ENCODE measurements around the gene MCF2L.

MCF2L gene

GRCh38 chr13:113139577-113139976 is 170.6 kb downstream of the MCF2L start:
- Histone ChIP-seq H3K4me3 (ENCODE audit: low read depth in 1 of 5, low read length in 5 of 5) (no peak overlapping the region), H3K36me3 (ENCODE audit: control insufficient read depth in 5 of 5, insufficient read depth in 5 of 5, low read length in 5 of 5) (peaks cover 0 to 4% (median 0%) of the 10 kb centered on the region in 5 donors), H3K27me3 (ENCODE audit: control insufficient read depth in 5 of 5, insufficient read depth in 4 of 5, low read length in 5 of 5) (peaks cover 0 to 6% (median 4%) of the 10 kb centered on the region in 5 donors), H3K27ac (ENCODE audit: low read depth, low read length) (no peak overlapping the region), H3K4me1 (ENCODE audit: control insufficient read depth in 5 of 5, insufficient read depth in 5 of 5, low read length in 5 of 5) (no peaks in the 10 kb centered on the region), H3K9me3 (ENCODE audit: control insufficient read depth in 5 of 5, low read length in 5 of 5) (no peaks in the 10 kb centered on the region), H3K9ac (ENCODE audit: low read length in 5 of 5) (no peak overlapping the region)

GRCh38 chr13:113140677-113141600 is 171.9 kb downstream of the MCF2L start:
- no peaks in the 10 kb centered on the region for H3K4me1 ChIP-seq (ENCODE audit: control insufficient read depth in 5 of 5, insufficient read depth in 5 of 5, low read length in 5 of 5)
- peaks cover 0 to 4% (median 0%) of the 10 kb centered on the region in 5 donors for H3K36me3 ChIP-seq (ENCODE audit: control insufficient read depth in 5 of 5, insufficient read depth in 5 of 5, low read length in 5 of 5)
- no peaks in the 10 kb centered on the region for H3K9me3 ChIP-seq (ENCODE audit: control insufficient read depth in 5 of 5, low read length in 5 of 5)
- H3K9ac ChIP-seq (ENCODE audit: low read length in 5 of 5) = no peak overlapping the region
- H3K27ac ChIP-seq (ENCODE audit: low read depth, low read length) = no peak overlapping the region
- H3K27me3 ChIP-seq (ENCODE audit: control insufficient read depth in 5 of 5, insufficient read depth in 4 of 5, low read length in 5 of 5) = peaks cover 0 to 6% (median 3%) of the 10 kb centered on the region in 5 donors
- H3K4me3 ChIP-seq (ENCODE audit: low read depth in 1 of 5, low read length in 5 of 5) = no peak overlapping the region

- no peak overlapping the region for H3K9ac ChIP-seq (ENCODE audit: low read length in 5 of 5)
- H3K27ac ChIP-seq (ENCODE audit: low read depth, low read length) = no peak overlapping the region
- peaks cover 0 to 4% (median 0%) of the 10 kb centered on the region in 5 donors for H3K36me3 ChIP-seq (ENCODE audit: control insufficient read depth in 5 of 5, insufficient read depth in 5 of 5, low read length in 5 of 5)
- H3K4me3 ChIP-seq (ENCODE audit: low read depth in 1 of 5, low read length in 5 of 5) = no peak overlapping the region
- H3K9me3 ChIP-seq (ENCODE audit: control insufficient read depth in 5 of 5, low read length in 5 of 5) = no peaks in the 10 kb centered on the region
- peaks cover under 1 to 6% (median 3%) of the 10 kb centered on the region in 5 donors for H3K27me3 ChIP-seq (ENCODE audit: control insufficient read depth in 5 of 5, insufficient read depth in 4 of 5, low read length in 5 of 5)
- H3K4me1 ChIP-seq (ENCODE audit: control insufficient read depth in 5 of 5, insufficient read depth in 5 of 5, low read length in 5 of 5) = no peaks in the 10 kb centered on the region
Measured at GRCh38 chr13:113141601-113141970, 172.6 kb downstream of the MCF2L start.

GRCh38 chr13:113142876-113143275 is 173.9 kb downstream of the MCF2L start:
- H3K27ac ChIP-seq (ENCODE audit: low read depth, low read length) = no peak overlapping the region
- H3K27me3 ChIP-seq (ENCODE audit: control insufficient read depth in 5 of 5, insufficient read depth in 4 of 5, low read length in 5 of 5) = peaks cover 0 to 7% (median 6%) of the 10 kb centered on the region in 5 donors
- no peaks in the 10 kb centered on the region for H3K4me1 ChIP-seq (ENCODE audit: control insufficient read depth in 5 of 5, insufficient read depth in 5 of 5, low read length in 5 of 5)
- no peak overlapping the region for H3K4me3 ChIP-seq (ENCODE audit: low read depth in 1 of 5, low read length in 5 of 5)
- H3K36me3 ChIP-seq (ENCODE audit: control insufficient read depth in 5 of 5, insufficient read depth in 5 of 5, low read length in 5 of 5) = peaks cover 0 to 4% (median 0%) of the 10 kb centered on the region in 5 donors
- H3K9me3 ChIP-seq (ENCODE audit: control insufficient read depth in 5 of 5, low read length in 5 of 5) = no peaks in the 10 kb centered on the region
- H3K9ac ChIP-seq (ENCODE audit: low read length in 5 of 5) = no peak overlapping the region

GRCh38 chr13:113143466-113144254 is 174.6 kb downstream of the MCF2L start:
- H3K36me3 ChIP-seq (ENCODE audit: control insufficient read depth in 5 of 5, insufficient read depth in 5 of 5, low read length in 5 of 5) = peaks cover 0 to 4% (median 0%) of the 10 kb centered on the region in 5 donors
- peaks cover 0 to 7% (median 6%) of the 10 kb centered on the region in 5 donors for H3K27me3 ChIP-seq (ENCODE audit: control insufficient read depth in 5 of 5, insufficient read depth in 4 of 5, low read length in 5 of 5)
- H3K4me1 ChIP-seq (ENCODE audit: control insufficient read depth in 5 of 5, insufficient read depth in 5 of 5, low read length in 5 of 5) = no peaks in the 10 kb centered on the region
- H3K4me3 ChIP-seq (ENCODE audit: low read depth in 1 of 5, low read length in 5 of 5) = no peak overlapping the region
- no peak overlapping the region for H3K27ac ChIP-seq (ENCODE audit: low read depth, low read length)
- no peak overlapping the region for H3K9ac ChIP-seq (ENCODE audit: low read length in 5 of 5)
- H3K9me3 ChIP-seq (ENCODE audit: control insufficient read depth in 5 of 5, low read length in 5 of 5) = no peaks in the 10 kb centered on the region

GRCh38 chr13:113144255-113144629 is 175.2 kb downstream of the MCF2L start:
- Histone ChIP-seq H3K9ac (ENCODE audit: low read length in 5 of 5) (no peak overlapping the region), H3K36me3 (ENCODE audit: control insufficient read depth in 5 of 5, insufficient read depth in 5 of 5, low read length in 5 of 5) (peaks cover 0 to 4% (median 0%) of the 10 kb centered on the region in 5 donors), H3K4me3 (ENCODE audit: low read depth in 1 of 5, low read length in 5 of 5) (no peak overlapping the region), H3K27me3 (ENCODE audit: control insufficient read depth in 5 of 5, insufficient read depth in 4 of 5, low read length in 5 of 5) (peaks cover 0 to 7% (median 6%) of the 10 kb centered on the region in 5 donors), H3K9me3 (ENCODE audit: control insufficient read depth in 5 of 5, low read length in 5 of 5) (no peaks in the 10 kb centered on the region), H3K4me1 (ENCODE audit: control insufficient read depth in 5 of 5, insufficient read depth in 5 of 5, low read length in 5 of 5) (no peaks in the 10 kb centered on the region), H3K27ac (ENCODE audit: low read depth, low read length) (no peak overlapping the region)

GRCh38 chr13:113145496-113145895 is 176.5 kb downstream of the MCF2L start:
- Histone ChIP-seq H3K27ac (ENCODE audit: low read depth, low read length) (no peak overlapping the region), H3K9me3 (ENCODE audit: control insufficient read depth in 5 of 5, low read length in 5 of 5) (no peaks in the 10 kb centered on the region), H3K9ac (ENCODE audit: low read length in 5 of 5) (no peak overlapping the region), H3K36me3 (ENCODE audit: control insufficient read depth in 5 of 5, insufficient read depth in 5 of 5, low read length in 5 of 5) (peaks cover 0 to 4% (median 0%) of the 10 kb centered on the region in 5 donors), H3K4me3 (ENCODE audit: low read depth in 1 of 5, low read length in 5 of 5) (no peak overlapping the region), H3K27me3 (ENCODE audit: control insufficient read depth in 5 of 5, insufficient read depth in 4 of 5, low read length in 5 of 5) (peaks cover 0 to 7% (median 6%) of the 10 kb centered on the region in 5 donors), H3K4me1 (ENCODE audit: control insufficient read depth in 5 of 5, insufficient read depth in 5 of 5, low read length in 5 of 5) (no peaks in the 10 kb centered on the region)

GRCh38 chr13:113145911-113146598 is 177.0 kb downstream of the MCF2L start:
- H3K27me3 ChIP-seq (ENCODE audit: control insufficient read depth in 5 of 5, insufficient read depth in 4 of 5, low read length in 5 of 5) = peaks cover 0 to 7% (median 6%) of the 10 kb centered on the region in 5 donors

GRCh38 chr13:113146750-113147149 is 177.7 kb downstream of the MCF2L start:
- Histone ChIP-seq H3K9me3 (ENCODE audit: control insufficient read depth in 5 of 5, low read length in 5 of 5) (no peaks in the 10 kb centered on the region), H3K27me3 (ENCODE audit: control insufficient read depth in 5 of 5, insufficient read depth in 4 of 5, low read length in 5 of 5) (peaks cover 0 to 8% (median 6%) of the 10 kb centered on the region in 5 donors), H3K4me3 (ENCODE audit: low read depth in 1 of 5, low read length in 5 of 5) (no peak overlapping the region), H3K36me3 (ENCODE audit: control insufficient read depth in 5 of 5, insufficient read depth in 5 of 5, low read length in 5 of 5) (no peaks in the 10 kb centered on the region), H3K9ac (ENCODE audit: low read length in 5 of 5) (no peak overlapping the region), H3K27ac (ENCODE audit: low read depth, low read length) (no peak overlapping the region), H3K4me1 (ENCODE audit: control insufficient read depth in 5 of 5, insufficient read depth in 5 of 5, low read length in 5 of 5) (peaks cover 0 to under 1% (median 0%) of the 10 kb centered on the region in 5 donors)

More at GRCh38 chr13:113145911-113146598, 177.0 kb downstream of the MCF2L start:
- H3K9ac ChIP-seq (ENCODE audit: low read length in 5 of 5) = no peak overlapping the region
- no peak overlapping the region for H3K4me3 ChIP-seq (ENCODE audit: low read depth in 1 of 5, low read length in 5 of 5)
- no peaks in the 10 kb centered on the region for H3K4me1 ChIP-seq (ENCODE audit: control insufficient read depth in 5 of 5, insufficient read depth in 5 of 5, low read length in 5 of 5)
- no peak overlapping the region for H3K27ac ChIP-seq (ENCODE audit: low read depth, low read length)
- peaks cover 0 to 4% (median 0%) of the 10 kb centered on the region in 5 donors for H3K36me3 ChIP-seq (ENCODE audit: control insufficient read depth in 5 of 5, insufficient read depth in 5 of 5, low read length in 5 of 5)
- no peaks in the 10 kb centered on the region for H3K9me3 ChIP-seq (ENCODE audit: control insufficient read depth in 5 of 5, low read length in 5 of 5)

Measured in subcutaneous abdominal adipose tissue (tissue), 5 donors.